ENCODE measurements around the gene COX14.

Gene COX14

GRCh38 chr12:50120521-50120920, 8.5 kb downstream of the COX14 start:
- Histone ChIP-seq H3K36me3 (ENCODE audit: insufficient read depth, insufficient read length, low read length) (peaks cover 49% of the 10 kb centered on the region), H3K4me1 (ENCODE audit: insufficient read depth, insufficient read length) (no peaks in the 10 kb centered on the region), H3K9me3 (ENCODE audit: insufficient read depth, low read length) (no peaks in the 10 kb centered on the region), H3K27me3 (ENCODE audit: insufficient read depth, insufficient read length) (no peaks in the 10 kb centered on the region), H3K4me3 (ENCODE audit: insufficient read length, low read depth) (no peak overlapping the region), H3K9ac (ENCODE audit: insufficient read length, low read depth) (no peak overlapping the region)
- no peak for DNase-seq (ENCODE audit: low read depth, low spot score)
- no peak for TF ChIP-seq SUZ12 (IDR thresholded peaks at IDR 0.05; ENCODE audit: extremely low read depth, insufficient read depth, insufficient read length)
- no peak for TF ChIP-seq ZNF274 (IDR thresholded peaks at IDR 0.05; ENCODE audit: low read depth, low read length)
- no peak for TF ChIP-seq YY1 (IDR thresholded peaks at IDR 0.05; ENCODE audit: insufficient read depth, insufficient read length)

GRCh38 chr12:50120953-50121352, 8.9 kb downstream of the COX14 start:
- Histone ChIP-seq H3K4me1 (ENCODE audit: insufficient read depth, insufficient read length) (no peaks in the 10 kb centered on the region), H3K4me3 (ENCODE audit: insufficient read length, low read depth) (no peak overlapping the region), H3K9me3 (ENCODE audit: insufficient read depth, low read length) (no peaks in the 10 kb centered on the region), H3K27me3 (ENCODE audit: insufficient read depth, insufficient read length) (no peaks in the 10 kb centered on the region), H3K36me3 (ENCODE audit: insufficient read depth, insufficient read length, low read length) (peaks cover 44% of the 10 kb centered on the region), H3K9ac (ENCODE audit: insufficient read length, low read depth) (no peak overlapping the region)
- TF ChIP-seq YY1 (IDR thresholded peaks at IDR 0.05; ENCODE audit: insufficient read depth, insufficient read length), result no peak
- DNase-seq (ENCODE audit: low read depth, low spot score), result no peak

DNA sequence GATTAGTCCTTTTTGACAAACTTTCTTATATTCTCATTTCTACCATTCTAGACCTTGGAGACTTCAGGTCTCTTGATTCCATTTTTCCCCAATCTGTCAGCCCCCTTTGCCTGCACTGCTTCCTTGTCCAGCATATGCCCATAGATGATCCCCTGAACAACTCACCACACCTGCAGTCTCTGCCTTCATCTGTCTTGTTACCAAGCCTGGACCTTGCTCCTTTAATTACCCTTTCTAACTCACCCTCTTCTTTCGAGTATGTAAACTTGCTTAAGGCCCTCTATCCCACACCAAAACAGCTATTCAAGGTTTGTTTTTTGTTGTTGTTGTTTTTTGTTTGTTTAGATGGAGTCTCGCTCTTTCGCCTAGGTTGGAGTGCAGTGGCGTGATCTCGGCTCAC, 9.6 kb downstream of the COX14 start:
- peaks cover 42% of the 10 kb centered on the region for H3K36me3 ChIP-seq (ENCODE audit: insufficient read depth, insufficient read length, low read length)
- H3K4me3 ChIP-seq (ENCODE audit: insufficient read length, low read depth), result no peak overlapping the region
- no peaks in the 10 kb centered on the region for H3K4me1 ChIP-seq (ENCODE audit: insufficient read depth, insufficient read length)
- no peak for DNase-seq (ENCODE audit: low read depth, low spot score)
- H3K9ac ChIP-seq (ENCODE audit: insufficient read length, low read depth), result no peak overlapping the region
- H3K27me3 ChIP-seq (ENCODE audit: insufficient read depth, insufficient read length), result no peaks in the 10 kb centered on the region
- H3K9me3 ChIP-seq (ENCODE audit: insufficient read depth, low read length), result no peaks in the 10 kb centered on the region
- TF ChIP-seq SUZ12 (IDR thresholded peaks at IDR 0.05; ENCODE audit: extremely low read depth, insufficient read depth, insufficient read length) (no peak), ZNF274 (IDR thresholded peaks at IDR 0.05; ENCODE audit: low read depth, low read length) (no peak), YY1 (IDR thresholded peaks at IDR 0.05; ENCODE audit: insufficient read depth, insufficient read length) (no peak)

GRCh38 chr12:50123203-50123602, 11.2 kb downstream of the COX14 start:
- Histone ChIP-seq H3K27me3 (ENCODE audit: insufficient read depth, insufficient read length) (no peaks in the 10 kb centered on the region), H3K4me3 (ENCODE audit: insufficient read length, low read depth) (no peak overlapping the region), H3K36me3 (ENCODE audit: insufficient read depth, insufficient read length, low read length) (peaks cover 55% of the 10 kb centered on the region), H3K4me1 (ENCODE audit: insufficient read depth, insufficient read length) (no peaks in the 10 kb centered on the region), H3K9me3 (ENCODE audit: insufficient read depth, low read length) (no peaks in the 10 kb centered on the region), H3K9ac (ENCODE audit: insufficient read length, low read depth) (no peak overlapping the region)
- no peak for DNase-seq (ENCODE audit: low read depth, low spot score)
- TF ChIP-seq SUZ12 (IDR thresholded peaks at IDR 0.05; ENCODE audit: extremely low read depth, insufficient read depth, insufficient read length) (no peak), ZNF274 (IDR thresholded peaks at IDR 0.05; ENCODE audit: low read depth, low read length) (no peak), YY1 (IDR thresholded peaks at IDR 0.05; ENCODE audit: insufficient read depth, insufficient read length) (no peak)

DNA sequence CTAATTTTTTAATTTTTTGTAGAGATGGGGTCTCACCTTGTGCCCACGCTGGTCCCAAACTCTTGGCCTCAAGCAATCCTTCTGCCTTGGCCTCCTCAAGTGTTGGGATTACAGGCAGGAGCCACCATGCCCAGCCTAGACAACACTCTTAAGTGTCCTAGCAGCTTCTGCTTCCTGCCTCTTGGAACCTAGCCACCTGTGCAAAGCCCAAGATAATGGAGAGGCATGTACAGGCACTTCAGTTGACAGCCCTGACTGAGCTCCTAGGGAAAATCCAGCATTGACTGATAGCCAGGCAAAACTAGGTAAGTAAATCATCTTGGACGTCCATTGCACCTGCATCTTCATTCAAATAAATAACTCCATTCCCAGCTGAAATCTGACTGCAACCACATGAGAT, 15.5 kb downstream of the COX14 start:
- peaks cover 67% of the 10 kb centered on the region for H3K36me3 ChIP-seq (ENCODE audit: insufficient read depth, insufficient read length, low read length)
- H3K4me1 ChIP-seq (ENCODE audit: insufficient read depth, insufficient read length), result no peaks in the 10 kb centered on the region
- no peak overlapping the region for H3K9ac ChIP-seq (ENCODE audit: insufficient read length, low read depth)
- no peak for DNase-seq (ENCODE audit: low read depth, low spot score)
- H3K27me3 ChIP-seq (ENCODE audit: insufficient read depth, insufficient read length), result no peaks in the 10 kb centered on the region
- H3K4me3 ChIP-seq (ENCODE audit: insufficient read length, low read depth), result no peak overlapping the region
- no peaks in the 10 kb centered on the region for H3K9me3 ChIP-seq (ENCODE audit: insufficient read depth, low read length)
- no peak for TF ChIP-seq YY1 (IDR thresholded peaks at IDR 0.05; ENCODE audit: insufficient read depth, insufficient read length)
- no peak for TF ChIP-seq SUZ12 (IDR thresholded peaks at IDR 0.05; ENCODE audit: extremely low read depth, insufficient read depth, insufficient read length)

- no peak overlapping the region for H3K9ac ChIP-seq (ENCODE audit: insufficient read length, low read depth)
- H3K4me1 ChIP-seq (ENCODE audit: insufficient read depth, insufficient read length), result no peaks in the 10 kb centered on the region
- H3K9me3 ChIP-seq (ENCODE audit: insufficient read depth, low read length), result no peaks in the 10 kb centered on the region
- H3K4me3 ChIP-seq (ENCODE audit: insufficient read length, low read depth), result no peak overlapping the region
- H3K36me3 ChIP-seq (ENCODE audit: insufficient read depth, insufficient read length, low read length), result peaks cover 69% of the 10 kb centered on the region
- no peaks in the 10 kb centered on the region for H3K27me3 ChIP-seq (ENCODE audit: insufficient read depth, insufficient read length)
- DNase-seq (ENCODE audit: low read depth, low spot score), result no peak
- TF ChIP-seq ZNF274 (IDR thresholded peaks at IDR 0.05; ENCODE audit: low read depth, low read length) (no peak), SUZ12 (IDR thresholded peaks at IDR 0.05; ENCODE audit: extremely low read depth, insufficient read depth, insufficient read length) (no peak), YY1 (IDR thresholded peaks at IDR 0.05; ENCODE audit: insufficient read depth, insufficient read length) (no peak)
These were observed 17.3 kb downstream of the COX14 start for GRCh38 chr12:50129290-50129689.

- Histone ChIP-seq H3K36me3 (ENCODE audit: insufficient read depth, insufficient read length, low read length) (peaks cover 89% of the 10 kb centered on the region), H3K4me3 (ENCODE audit: insufficient read length, low read depth) (no peak overlapping the region), H3K9ac (ENCODE audit: insufficient read length, low read depth) (no peak overlapping the region), H3K9me3 (ENCODE audit: insufficient read depth, low read length) (no peaks in the 10 kb centered on the region), H3K4me1 (ENCODE audit: insufficient read depth, insufficient read length) (no peaks in the 10 kb centered on the region), H3K27me3 (ENCODE audit: insufficient read depth, insufficient read length) (no peaks in the 10 kb centered on the region)
- no peak for TF ChIP-seq YY1 (IDR thresholded peaks at IDR 0.05; ENCODE audit: insufficient read depth, insufficient read length)
- no peak for TF ChIP-seq SUZ12 (IDR thresholded peaks at IDR 0.05; ENCODE audit: extremely low read depth, insufficient read depth, insufficient read length)
- TF ChIP-seq ZNF274 (IDR thresholded peaks at IDR 0.05; ENCODE audit: low read depth, low read length), result no peak
- peak; percentile 52 for DNase-seq (ENCODE audit: low read depth, low spot score)
These were observed 20.6 kb downstream of the COX14 start for GRCh38 chr12:50132505-50133135.

All from NT2/D1 (cell line).